ENCODE results near the gene CLIC4. TPM values are rescaled to one million over a fixed set of nuclear protein-coding genes. Genes with fewer than 3 reads are reported as not detected.
"Not testable (repeated sequence)": the region's sequence is repeated elsewhere in the genome, so short reads cannot be mapped to it uniquely, and the experiment has no call there.

Gene CLIC4
- total RNA-seq, 1 experiment from 2014 or later, result 230 TPM

- H3K56ac ChIP-seq (ENCODE audit: insufficient read length, low read depth, low read length); H2BK120ac ChIP-seq (ENCODE audit: low read depth, low read length, poor library complexity, severe bottlenecking); H2BK15ac ChIP-seq (ENCODE audit: low read depth, low read length); DNase-seq; H3K27ac Mint-ChIP-seq; H3K9me3 ChIP-seq (ENCODE audit: control insufficient read depth, low read depth, low read length); H3K27me3 Mint-ChIP-seq (ENCODE audit: low read depth); H3K14ac ChIP-seq (ENCODE audit: insufficient read depth, low read length); H2AFZ ChIP-seq (ENCODE audit: low read length); H3K23ac ChIP-seq (ENCODE audit: insufficient read length, low read depth, low read length); H2AK5ac ChIP-seq (ENCODE audit: insufficient read length, low read length); H4K5ac ChIP-seq (ENCODE audit: insufficient read length, low read depth, low read length); H3K4me3 Mint-ChIP-seq; H3K4ac ChIP-seq (ENCODE audit: low read depth, low read length); H3K9me3 Mint-ChIP-seq; H3T11ph ChIP-seq (ENCODE audit: low read length); H3K23me2 ChIP-seq (ENCODE audit: insufficient read length, low read depth, low read length, poor library complexity, severe bottlenecking); H3K27me3 ChIP-seq (ENCODE audit: insufficient read depth, low read length); H3K18ac ChIP-seq (ENCODE audit: insufficient read length, low read depth, low read length); H2BK20ac ChIP-seq (ENCODE audit: low read depth, low read length, poor library complexity, severe bottlenecking); H3K79me2 ChIP-seq (ENCODE audit: insufficient read depth, low read length); H4K20me1 ChIP-seq (ENCODE audit: control insufficient read depth, insufficient read depth, insufficient read length); H3K4me2 ChIP-seq (ENCODE audit: insufficient read depth, insufficient read length, low read length); H4K8ac ChIP-seq (replicated peaks; ENCODE audit: insufficient read length, low read depth, low read length); H2BK12ac ChIP-seq (ENCODE audit: insufficient read length, low read depth, low read length); H3K36me3 Mint-ChIP-seq (ENCODE audit: insufficient read depth in 1 of 3, low read depth in 3 of 3); H3K79me1 ChIP-seq (ENCODE audit: insufficient read depth, low read depth, low read length, poor library complexity, severe bottlenecking); H3K9ac ChIP-seq (ENCODE audit: extremely low read depth, insufficient read length, low read length); H3K4me1 ChIP-seq (ENCODE audit: insufficient read depth, low read length); H2BK5ac ChIP-seq (ENCODE audit: insufficient read length, low read length); H3K27ac ChIP-seq (ENCODE audit: insufficient read length, low read depth, low read length); H4K91ac ChIP-seq (ENCODE audit: insufficient read length, low read depth, low read length): not testable (repeated sequence)
- no CpG with 5 or more reads among the region's 8 CpGs for WGBS (ENCODE audit: extremely low coverage, insufficient read length, low lambda C conversion rate)
- peaks cover 28 to 32% of the 10 kb centered on the region in 2 experiments for H3K4me1 Mint-ChIP-seq
These were observed 46.9 kb upstream of the CLIC4 start for GRCh38 chr1:24698326-24698725.

Data from H9 (cell line).